GM19397 (cell line): ENCODE measurements around the gene PARPBP.
"Not testable (repeated sequence)": the region's sequence is repeated elsewhere in the genome, so short reads cannot be mapped to it uniquely, and the experiment has no call there.

Source experiments
- ATAC-seq: cut with Tn5 transposase; IDR thresholded peaks from one replicate; pipeline ENCODE4 v1.9.1; 2021; ENCODE audit warnings: mild to moderate bottlenecking, moderate library complexity; ENCODE audit not compliant: unreplicated experiment

PARPBP gene

GRCh38 chr12:102240859-102241258 is 120.9 kb downstream of the PARPBP start:
- not testable (repeated sequence) for ATAC-seq
